ENCODE results near the gene ZSWIM6.
"Not testable (repeated sequence)": the region's sequence is repeated elsewhere in the genome, so short reads cannot be mapped to it uniquely, and the experiment has no call there.

Gene ZSWIM6

GRCh38 chr5:61366497-61367240 lies 34.6 kb downstream of the ZSWIM6 start:
- DNase-seq, result no peak

- no peak for DNase-seq
Measured at GRCh38 chr5:61370506-61370905, 38.4 kb downstream of the ZSWIM6 start.

- no peak for DNase-seq
Measured at GRCh38 chr5:61371474-61371873, 39.4 kb downstream of the ZSWIM6 start.

- no peak for DNase-seq
Measured at GRCh38 chr5:61379677-61380076, 47.6 kb downstream of the ZSWIM6 start.

GRCh38 chr5:61381968-61382367 lies 49.9 kb downstream of the ZSWIM6 start:
- no peak for DNase-seq

- no peak for DNase-seq
Measured at GRCh38 chr5:61385627-61386026, 53.6 kb downstream of the ZSWIM6 start.

- no peak for DNase-seq
Measured at GRCh38 chr5:61386045-61386800, 54.2 kb downstream of the ZSWIM6 start.

- no peak for DNase-seq
Measured at GRCh38 chr5:61389609-61390008, 57.6 kb downstream of the ZSWIM6 start.

- no peak for DNase-seq
Measured at GRCh38 chr5:61394078-61394704, 62.1 kb downstream of the ZSWIM6 start.

GRCh38 chr5:61394793-61395192 lies 62.7 kb downstream of the ZSWIM6 start:
- no peak for DNase-seq

GRCh38 chr5:61397238-61397637 lies 65.2 kb downstream of the ZSWIM6 start:
- DNase-seq, result no peak

GRCh38 chr5:61397937-61398336 lies 65.9 kb downstream of the ZSWIM6 start:
- no peak for DNase-seq

- DNase-seq, result no peak
Measured at GRCh38 chr5:61398440-61398839, 66.4 kb downstream of the ZSWIM6 start.

- DNase-seq, result no peak
Measured at GRCh38 chr5:61399679-61400078, 67.6 kb downstream of the ZSWIM6 start.

GRCh38 chr5:61401726-61402125 lies 69.7 kb downstream of the ZSWIM6 start:
- no peak for DNase-seq

- no peak for DNase-seq
Measured at GRCh38 chr5:61402244-61402823, 70.3 kb downstream of the ZSWIM6 start.

- no peak for DNase-seq
Measured at GRCh38 chr5:61402970-61403900, 71.2 kb downstream of the ZSWIM6 start.

GRCh38 chr5:61405511-61406295 lies 73.6 kb downstream of the ZSWIM6 start:
- no peak for DNase-seq

GRCh38 chr5:61406497-61406896 lies 74.4 kb downstream of the ZSWIM6 start:
- not testable (repeated sequence) for DNase-seq

- no peak for DNase-seq
Measured at GRCh38 chr5:61407706-61408270, 75.7 kb downstream of the ZSWIM6 start.

Measured in left hindlimb (tissue), 1 donor.